GM12872 (cell line): ENCODE measurements around the gene IFI27.

Experiments
- CTCF ChIP-seq: IDR thresholded peaks from 3 replicates; pipeline ENCODE4 v1.5.1; 2011; ENCODE audit warnings: low read depth, mild to moderate bottlenecking, low read length, moderate library complexity; ENCODE audit not compliant: insufficient read depth

Gene IFI27

GRCh38 chr14:94161058-94161457 is 50.5 kb downstream of the IFI27 start:
- TF ChIP-seq CTCF = no peak

- no peak for TF ChIP-seq CTCF
These were observed 51.4 kb downstream of the IFI27 start for GRCh38 chr14:94161981-94162380.

DNA sequence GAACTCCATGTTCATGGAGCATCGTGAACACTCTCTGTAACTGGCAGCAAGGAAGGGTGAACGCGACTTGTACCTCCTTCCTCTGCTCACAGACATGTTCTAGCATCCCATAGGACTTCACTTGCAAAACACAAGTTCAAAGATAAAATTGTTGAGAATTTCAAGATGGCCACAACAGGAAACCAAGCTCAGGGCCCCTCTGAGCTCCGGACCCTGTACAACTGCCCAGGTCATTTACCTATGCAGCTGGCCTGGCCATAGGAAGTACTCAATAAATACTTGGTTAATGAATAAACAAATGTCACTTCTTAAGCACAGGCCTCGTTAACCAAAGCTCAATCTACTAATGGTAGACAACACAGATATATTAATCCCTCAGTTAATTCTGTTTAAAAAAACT is 51.9 kb downstream of the IFI27 start:
- no peak for TF ChIP-seq CTCF

GRCh38 chr14:94163796-94164195 is 53.3 kb downstream of the IFI27 start:
- no peak for TF ChIP-seq CTCF

- no peak for TF ChIP-seq CTCF
These were observed 54.3 kb downstream of the IFI27 start for GRCh38 chr14:94164685-94165431.

GRCh38 chr14:94165744-94166143 is 55.2 kb downstream of the IFI27 start:
- TF ChIP-seq CTCF = no peak
